PC-9 (cell line): ENCODE data around the gene INTS11. TPM values are rescaled to one million over a fixed set of nuclear protein-coding genes. Genes with fewer than 3 reads are reported as not detected.
A peak's percentile ranks its signal among the peaks of the same experiment; 100 is the strongest.

Experiments
- BruUV-seq: library from RNA; stranded (reverse); fragments of 400-500 nt; replicated peaks from 2 replicates; lab custom pipeline; 2021; lab: Mats Ljungman, UMichigan
- CTCF ChIA-PET: fragments of 300-600 bp; sonication (Branson Sonifier 250); formaldehyde crosslinking; loops from one replicate; lab custom pipeline; 2022; ENCODE audit warnings: antibody characterized with exemption; lab: Charles Lee
- POLR2A ChIA-PET: fragments of 300-600 bp; sonication (Branson Sonifier 250); formaldehyde crosslinking; loops from one replicate; lab custom pipeline; 2022; ENCODE audit warnings: antibody characterized with exemption; ENCODE audit not compliant: unreplicated experiment; lab: Charles Lee
- DNase-seq, 2 experiments: peaks; one replicate each; pipeline versions ENCODE4 v3.0.0 to v3.0.0-alpha.2; 2015 to 2022; ENCODE audit warnings: mixed read lengths in 1 of 2
- H2AFZ ChIP-seq: fragments of 200-600 bp; sonication (generic); 2 replicates; pipeline ENCODE4 v1.8.1; 2017; ENCODE audit warnings: antibody characterized with exemption
- H3F3A ChIP-seq: fragments of 200-600 bp; sonication (generic); 2 replicates; pipeline ENCODE4 v1.8.1; 2017; ENCODE audit warnings: antibody characterized with exemption, mild to moderate bottlenecking, low read depth; ENCODE audit not compliant: insufficient read depth
- H3K27ac ChIP-seq: fragments of 200-600 bp; sonication (generic); 2 replicates; pipeline ENCODE4 v1.6.1; 2016; ENCODE audit warnings: mixed run types
- H3K27me3 ChIP-seq: fragments of 200-600 bp; sonication (generic); 2 replicates; pipeline ENCODE4 v1.6.1; 2016; ENCODE audit warnings: low read depth, mixed run types; ENCODE audit not compliant: insufficient read depth
- H3K36me3 ChIP-seq: fragments of 200-600 bp; sonication (generic); 2 replicates; pipeline ENCODE4 v1.6.1; 2016; ENCODE audit warnings: low read depth, mixed run types
- H3K4me1 ChIP-seq: fragments of 200-600 bp; sonication (generic); replicated peaks from 2 replicates; pipeline ENCODE4 v1.6.1; 2016; ENCODE audit warnings: mixed run types; ENCODE audit not compliant: insufficient read depth
- H3K4me2 ChIP-seq: fragments of 200-600 bp; sonication (generic); 2 replicates; pipeline ENCODE4 v1.6.1; 2017; ENCODE audit warnings: mixed run types
- H3K4me3 ChIP-seq: fragments of 200-600 bp; sonication (generic); 2 replicates; pipeline ENCODE4 v1.6.1; 2016; ENCODE audit warnings: mixed run types
- H3K79me2 ChIP-seq: fragments of 200-600 bp; sonication (generic); 2 replicates; pipeline ENCODE4 v1.6.1; 2017; ENCODE audit warnings: low read depth, mixed run types
- H3K9me2 ChIP-seq: fragments of 200-600 bp; sonication (generic); 2 replicates; pipeline ENCODE4 v1.8.1; 2017; ENCODE audit warnings: mild to moderate bottlenecking; ENCODE audit not compliant: insufficient read depth
- H3K9me3 ChIP-seq: fragments of 200-600 bp; sonication (generic); 2 replicates; pipeline ENCODE4 v1.8.1; 2016; ENCODE audit warnings: low read depth; ENCODE audit not compliant: insufficient read depth
- H4K20me1 ChIP-seq: fragments of 200-600 bp; sonication (generic); 2 replicates; pipeline ENCODE4 v1.8.1; 2017; ENCODE audit not compliant: insufficient read depth
- EZH2 ChIP-seq: fragments of 200-600 bp; sonication (generic); IDR thresholded peaks from 2 replicates; pipeline ENCODE4 v1.8.0; 2017; ENCODE audit warnings: antibody characterized with exemption, low read depth
- intact Hi-C: fragments of 100-400 bp; cut with micrococcal nuclease; formaldehyde crosslinking; loops from one replicate; pipeline ENCODE4 v1.10.0; 2022; ENCODE audit not compliant: unreplicated experiment
- total RNA-seq: library from RNA; stranded (reverse); gene quantifications from 2 replicates; pipeline ENCODE4 v1.2.3, GENCODE V29; 2021
- TF ChIP-seq, protein P1 (sequence below): fragments of 200-600 bp; sonication (generic); conservative IDR thresholded peaks from 2 replicates; pipeline ENCODE4 v1.6.1; 2017; ENCODE audit warnings: mixed run types, antibody characterized with exemption, mild to moderate bottlenecking, moderate library complexity

The INTS11 gene
- total RNA-seq, 1 experiment from 2014 or later, result 130 TPM

DNA sequence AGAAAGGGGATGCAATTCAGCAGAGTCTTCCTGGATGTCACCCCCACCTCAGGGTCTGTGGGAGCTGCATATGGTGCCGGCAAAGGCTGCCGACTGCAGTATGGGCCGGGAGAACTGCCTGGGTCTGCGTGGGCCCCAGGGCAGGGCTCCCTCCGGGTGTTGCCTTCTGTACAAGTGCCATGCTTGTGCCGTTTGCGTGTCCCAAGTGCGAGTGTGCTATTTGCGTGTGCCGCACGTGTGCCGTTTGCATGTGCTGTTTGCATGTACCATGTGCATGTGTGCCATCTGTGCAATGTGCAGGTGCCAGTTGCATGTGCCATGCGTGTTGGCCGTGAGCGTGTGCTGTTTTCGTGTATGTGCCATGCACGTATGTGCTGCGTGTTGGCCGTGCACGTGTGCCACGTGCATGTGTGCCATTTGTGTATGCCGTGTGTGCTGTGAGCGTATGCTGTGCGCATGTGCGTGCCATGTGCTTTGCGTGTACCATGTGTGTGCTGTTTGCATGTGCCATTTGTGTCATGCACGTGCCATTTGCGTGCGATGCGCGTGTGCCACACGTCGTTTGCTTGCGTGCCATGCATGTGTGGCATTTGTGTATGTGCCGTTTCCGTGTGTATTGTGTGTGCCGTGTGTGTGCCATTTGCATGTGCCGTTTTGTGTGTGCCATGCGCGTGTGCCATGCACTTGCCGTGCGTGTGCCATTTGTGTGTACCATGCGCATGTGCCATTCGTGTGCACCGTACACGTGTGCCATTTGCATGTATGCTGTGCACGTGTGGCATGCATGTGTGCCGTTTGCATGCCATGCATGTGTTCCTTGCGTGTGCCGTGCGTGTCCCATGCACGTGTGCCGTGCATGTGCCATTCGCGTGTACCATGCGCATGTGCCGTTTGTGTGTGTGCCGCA lies 5.1 kb upstream of the INTS11 start:
- no peak for TF ChIP-seq EZH2
- TF ChIP-seq, protein P1, sequence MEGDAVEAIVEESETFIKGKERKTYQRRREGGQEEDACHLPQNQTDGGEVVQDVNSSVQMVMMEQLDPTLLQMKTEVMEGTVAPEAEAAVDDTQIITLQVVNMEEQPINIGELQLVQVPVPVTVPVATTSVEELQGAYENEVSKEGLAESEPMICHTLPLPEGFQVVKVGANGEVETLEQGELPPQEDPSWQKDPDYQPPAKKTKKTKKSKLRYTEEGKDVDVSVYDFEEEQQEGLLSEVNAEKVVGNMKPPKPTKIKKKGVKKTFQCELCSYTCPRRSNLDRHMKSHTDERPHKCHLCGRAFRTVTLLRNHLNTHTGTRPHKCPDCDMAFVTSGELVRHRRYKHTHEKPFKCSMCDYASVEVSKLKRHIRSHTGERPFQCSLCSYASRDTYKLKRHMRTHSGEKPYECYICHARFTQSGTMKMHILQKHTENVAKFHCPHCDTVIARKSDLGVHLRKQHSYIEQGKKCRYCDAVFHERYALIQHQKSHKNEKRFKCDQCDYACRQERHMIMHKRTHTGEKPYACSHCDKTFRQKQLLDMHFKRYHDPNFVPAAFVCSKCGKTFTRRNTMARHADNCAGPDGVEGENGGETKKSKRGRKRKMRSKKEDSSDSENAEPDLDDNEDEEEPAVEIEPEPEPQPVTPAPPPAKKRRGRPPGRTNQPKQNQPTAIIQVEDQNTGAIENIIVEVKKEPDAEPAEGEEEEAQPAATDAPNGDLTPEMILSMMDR, result no peak
- no peak for DNase-seq

DNA sequence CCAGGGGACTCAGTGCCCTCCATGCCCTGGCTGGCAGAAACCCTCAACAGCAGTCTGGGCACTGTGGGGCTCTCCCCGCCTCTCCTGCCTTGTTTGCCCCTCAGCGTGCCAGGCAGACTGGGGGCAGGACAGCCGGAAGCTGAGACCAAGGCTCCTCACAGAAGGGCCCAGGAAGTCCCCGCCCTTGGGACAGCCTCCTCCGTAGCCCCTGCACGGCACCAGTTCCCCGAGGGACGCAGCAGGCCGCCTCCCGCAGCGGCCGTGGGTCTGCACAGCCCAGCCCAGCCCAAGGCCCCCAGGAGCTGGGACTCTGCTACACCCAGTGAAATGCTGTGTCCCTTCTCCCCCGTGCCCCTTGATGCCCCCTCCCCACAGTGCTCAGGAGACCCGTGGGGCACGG lies 3.8 kb upstream of the INTS11 start:
- POLR2A ChIA-PET, result no interaction called here

More for the DNA sequence above, 5.1 kb upstream of the INTS11 start:
- 0 out of 2 replicates have a peak overlapping the region, but pooled peaks have one; percentile 65 for H3K4me2 ChIP-seq
- no peak overlapping the region for H3K4me3 ChIP-seq
- H2AFZ ChIP-seq, result no peak overlapping the region
- BruUV-seq, result no TSS peak
- no peaks in the 10 kb centered on the region for H3K36me3 ChIP-seq
- intact Hi-C loops, result loop anchor here (2.0 kb wide), 1 partner anchor 15 kb away; no protein-coding TSS in a partner anchor
- POLR2A ChIA-PET, result no interaction called here
- CTCF ChIA-PET, result no interaction called here
- H3K79me2 ChIP-seq, result peaks cover 27% of the 10 kb centered on the region
- H3K9me3 ChIP-seq, result no peaks in the 10 kb centered on the region
- peaks cover 26% of the 10 kb centered on the region for H3K4me1 ChIP-seq
- peaks cover 41% of the 10 kb centered on the region; the same call in 1 of the 2 replicates for H3F3A ChIP-seq
- peaks cover 4% of the 10 kb centered on the region; the same call in 1 of the 2 replicates for H4K20me1 ChIP-seq
- no peaks in the 10 kb centered on the region for H3K27me3 ChIP-seq
- no peaks in the 10 kb centered on the region for H3K9me2 ChIP-seq
- H3K27ac ChIP-seq, result no peak overlapping the region

DNA sequence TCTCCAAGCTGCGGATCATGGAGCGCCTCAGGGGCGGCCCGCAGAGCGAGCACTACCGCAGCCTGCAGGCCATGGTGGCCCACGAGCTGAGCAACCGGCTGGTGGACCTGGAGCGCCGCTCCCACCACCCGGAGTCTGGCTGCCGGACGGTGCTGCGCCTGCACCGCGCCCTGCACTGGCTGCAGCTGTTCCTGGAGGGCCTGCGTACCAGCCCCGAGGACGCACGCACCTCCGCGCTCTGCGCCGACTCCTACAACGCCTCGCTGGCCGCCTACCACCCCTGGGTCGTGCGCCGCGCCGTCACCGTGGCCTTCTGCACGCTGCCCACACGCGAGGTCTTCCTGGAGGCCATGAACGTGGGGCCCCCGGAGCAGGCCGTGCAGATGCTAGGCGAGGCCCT lies 2.8 kb upstream of the INTS11 start:
- H3K4me3 ChIP-seq, result no peak overlapping the region
- no peak overlapping the region for H3K4me2 ChIP-seq
- H3K27me3 ChIP-seq, result no peaks in the 10 kb centered on the region
- DNase-seq, result no peak
- no peak overlapping the region for H3K27ac ChIP-seq
- no peaks in the 10 kb centered on the region for H3K36me3 ChIP-seq
- ChIA-PET CTCF (no interaction called here), POLR2A (interaction anchor here (0.6 kb wide), 1 partner anchor 283 kb away, joined by 3 read pairs; no protein-coding TSS in a partner anchor)
- H3K4me1 ChIP-seq, result peaks cover 33% of the 10 kb centered on the region
- H4K20me1 ChIP-seq, result peaks cover 12% of the 10 kb centered on the region
- TF ChIP-seq, protein P1, result no peak
- no peak for TF ChIP-seq EZH2
- peaks cover 42% of the 10 kb centered on the region for H3K79me2 ChIP-seq
- BruUV-seq, result no TSS peak
- H3F3A ChIP-seq, result peaks cover 46% of the 10 kb centered on the region; the same call in 1 of the 2 replicates
- intact Hi-C loops, result no loop called here
- no peaks in the 10 kb centered on the region for H3K9me3 ChIP-seq
- H3K9me2 ChIP-seq, result no peaks in the 10 kb centered on the region
- H2AFZ ChIP-seq, result no peak overlapping the region

More for the DNA sequence above, 3.8 kb upstream of the INTS11 start:
- H4K20me1 ChIP-seq, result peaks cover 8% of the 10 kb centered on the region
- H3K4me3 ChIP-seq, result no peak overlapping the region
- peaks cover 35% of the 10 kb centered on the region for H3K79me2 ChIP-seq
- H3F3A ChIP-seq, result peaks cover 45% of the 10 kb centered on the region; the same call in 1 of the 2 replicates
- no peak for DNase-seq
- BruUV-seq, result no TSS peak
- H3K27me3 ChIP-seq, result no peaks in the 10 kb centered on the region
- intact Hi-C loops, result no loop called here
- H3K27ac ChIP-seq, result no peak overlapping the region
- H3K36me3 ChIP-seq, result no peaks in the 10 kb centered on the region
- no peaks in the 10 kb centered on the region for H3K9me2 ChIP-seq
- peaks cover 30% of the 10 kb centered on the region for H3K4me1 ChIP-seq
- CTCF ChIA-PET, result no interaction called here
- no peak overlapping the region for H2AFZ ChIP-seq
- H3K9me3 ChIP-seq, result no peaks in the 10 kb centered on the region
- H3K4me2 ChIP-seq, result no peak overlapping the region
- TF ChIP-seq, protein P1, result no peak
- no peak for TF ChIP-seq EZH2
